HG03039 (cell line): ENCODE results near the gene TRIO.
A peak's percentile ranks its signal among the peaks of the same experiment; 100 is the strongest.

Experiments used
- ATAC-seq: cut with Tn5 transposase; IDR thresholded peaks from one replicate; pipeline ENCODE4 v1.9.1; 2021; ENCODE audit warnings: mild to moderate bottlenecking, moderate library complexity; ENCODE audit not compliant: unreplicated experiment

The TRIO gene

DNA sequence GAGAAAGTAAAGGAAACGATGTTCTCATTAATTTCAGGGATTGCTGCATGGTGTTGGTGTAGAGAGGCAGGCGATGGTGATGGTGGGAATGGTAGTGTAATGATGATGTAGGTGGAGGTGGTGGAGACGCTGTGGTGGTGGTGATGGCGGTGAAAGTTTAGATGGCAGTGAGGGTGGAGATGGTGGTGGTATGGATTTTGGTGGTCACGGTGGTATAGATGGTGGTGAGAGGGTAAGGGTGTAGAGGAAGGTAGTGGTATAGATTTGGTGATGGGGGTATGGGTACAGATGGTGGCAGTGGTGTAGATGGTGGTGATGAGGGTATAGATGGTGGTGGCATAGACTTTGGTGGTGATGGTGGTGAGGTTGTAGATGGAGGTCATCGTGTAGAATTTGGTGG lies 259.3 kb downstream of the TRIO start:
- ATAC-seq, result no peak

DNA sequence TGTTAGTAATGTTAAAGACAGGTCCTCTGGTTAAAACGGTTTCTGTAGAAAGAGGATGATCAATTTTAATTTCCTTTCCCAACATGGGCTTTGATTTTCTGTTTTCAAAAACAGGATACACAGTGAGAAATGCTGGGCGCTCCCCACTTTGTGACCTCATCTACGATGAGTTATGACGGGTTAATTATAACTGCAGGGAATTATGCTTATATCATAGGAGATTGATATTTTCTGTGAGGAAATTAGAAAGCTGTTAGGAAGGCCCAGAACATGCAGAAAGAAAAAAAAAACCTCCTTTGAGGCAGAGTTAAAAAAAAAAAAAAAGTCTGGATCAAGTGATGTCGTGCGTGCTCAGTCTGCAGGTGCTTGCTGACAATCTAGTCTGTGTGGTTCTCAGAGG lies 261.6 kb downstream of the TRIO start:
- no peak for ATAC-seq

DNA sequence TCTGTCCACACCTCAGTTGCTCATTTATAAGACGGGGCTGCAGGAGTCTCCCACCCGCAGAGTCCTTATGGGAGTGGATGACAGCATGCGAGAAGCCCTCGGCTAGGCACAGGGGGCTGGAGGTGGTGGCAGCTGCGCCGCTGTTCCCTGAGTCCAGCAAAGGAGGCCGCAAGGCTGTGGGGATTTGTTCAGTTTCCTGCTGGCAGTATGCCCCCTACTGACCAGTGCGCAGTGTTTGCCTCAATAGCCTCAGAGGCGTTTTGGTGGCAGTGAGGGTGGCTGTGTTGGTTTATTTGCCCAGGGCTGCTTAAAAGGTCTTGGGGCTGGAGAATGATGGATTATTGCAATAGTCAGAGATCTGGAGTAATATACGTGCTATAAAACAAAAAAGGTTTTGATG lies 262.1 kb downstream of the TRIO start:
- ATAC-seq, result no peak

DNA sequence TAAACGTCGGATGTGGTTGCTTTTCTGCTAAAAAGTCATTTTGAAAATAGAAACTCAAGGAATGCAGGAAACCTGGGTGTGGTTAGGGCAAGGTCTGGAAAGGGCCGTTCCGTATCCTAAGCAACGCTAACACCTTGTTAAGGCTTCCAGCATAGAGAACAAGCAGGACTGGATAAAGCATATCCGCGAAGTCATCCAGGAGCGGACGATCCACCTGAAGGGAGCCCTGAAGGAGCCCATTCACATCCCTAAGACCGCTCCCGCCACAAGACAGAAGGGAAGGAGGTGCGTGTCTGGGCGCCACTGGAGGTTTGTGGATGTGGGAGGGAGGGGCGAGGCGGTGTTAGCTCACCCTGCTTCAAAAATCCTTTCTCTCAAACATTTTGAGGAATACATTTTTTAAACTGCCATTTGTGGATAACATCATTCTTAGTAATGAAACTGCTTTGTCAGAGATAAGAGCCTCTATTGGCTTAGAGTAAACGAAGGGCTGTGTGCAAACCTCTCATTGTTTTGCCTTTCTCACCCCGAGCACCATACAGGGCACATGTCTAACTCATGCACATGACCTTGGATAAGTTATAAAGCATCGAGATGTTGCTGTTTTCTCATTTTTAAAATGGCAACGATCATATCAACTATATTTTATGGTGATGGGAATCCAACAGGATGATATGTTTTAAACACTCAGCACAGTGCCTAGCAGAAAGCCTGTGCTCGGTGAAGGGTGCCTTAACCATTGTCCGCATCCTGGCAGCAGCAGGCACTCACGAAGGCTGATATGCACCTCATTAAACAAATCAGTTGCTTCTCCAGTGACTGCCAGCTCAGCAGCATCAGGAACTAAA lies 262.8 kb downstream of the TRIO start:
- ATAC-seq, result no peak

DNA sequence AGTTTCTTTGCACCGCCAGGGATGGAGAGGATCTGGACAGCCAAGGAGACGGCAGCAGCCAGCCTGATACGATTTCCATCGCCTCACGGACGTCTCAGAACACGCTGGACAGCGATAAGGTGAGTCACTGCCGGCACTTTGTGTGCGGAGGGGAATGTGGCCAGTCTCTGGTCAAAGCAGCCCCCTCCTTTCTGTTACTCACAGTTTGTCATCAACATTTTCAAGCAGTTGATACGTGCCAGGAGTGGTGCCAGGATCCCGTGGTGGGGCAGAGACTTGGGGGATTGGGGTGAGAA lies 263.4 kb downstream of the TRIO start:
- ATAC-seq, result no peak

DNA sequence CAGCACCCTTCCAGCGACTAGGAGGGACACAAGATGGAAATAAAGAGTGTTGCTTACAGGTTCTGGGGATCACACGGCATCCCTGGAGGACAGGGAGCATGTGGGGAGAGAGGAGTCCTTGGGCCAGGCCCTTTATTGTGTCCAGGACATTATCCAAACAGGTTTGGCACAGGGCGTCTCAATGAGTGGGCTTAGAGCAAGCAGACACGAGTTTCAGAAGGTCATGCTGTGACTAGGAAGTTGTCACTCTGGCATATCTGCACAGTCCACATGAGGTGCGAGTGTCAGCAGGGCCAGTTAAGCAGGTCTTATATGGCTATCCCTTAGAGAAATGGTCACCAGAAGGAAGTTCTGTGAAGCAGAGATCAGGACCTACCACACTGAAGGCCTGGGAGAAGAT lies 263.9 kb downstream of the TRIO start:
- ATAC-seq, result no peak

DNA sequence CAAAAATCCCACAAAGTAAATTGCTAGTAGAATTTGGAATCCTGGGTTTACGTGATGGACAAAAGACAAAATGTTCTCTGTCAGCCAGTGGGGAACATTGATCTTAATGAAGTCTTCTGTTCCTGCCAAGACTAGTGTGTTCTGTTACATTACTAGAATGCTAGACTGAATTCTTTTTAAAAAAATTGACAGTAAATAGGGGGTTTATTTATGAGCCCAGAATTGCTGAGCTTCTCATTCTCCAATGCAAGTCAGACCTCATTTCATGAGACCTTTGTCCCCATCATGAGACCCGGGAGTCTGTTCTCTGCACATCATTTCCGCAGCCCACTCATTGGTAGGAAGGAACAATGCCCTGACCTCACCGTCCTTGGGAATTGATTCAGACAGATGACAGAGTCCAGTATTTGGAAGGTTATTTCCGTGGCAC lies 264.6 kb downstream of the TRIO start:
- ATAC-seq, result no peak

DNA sequence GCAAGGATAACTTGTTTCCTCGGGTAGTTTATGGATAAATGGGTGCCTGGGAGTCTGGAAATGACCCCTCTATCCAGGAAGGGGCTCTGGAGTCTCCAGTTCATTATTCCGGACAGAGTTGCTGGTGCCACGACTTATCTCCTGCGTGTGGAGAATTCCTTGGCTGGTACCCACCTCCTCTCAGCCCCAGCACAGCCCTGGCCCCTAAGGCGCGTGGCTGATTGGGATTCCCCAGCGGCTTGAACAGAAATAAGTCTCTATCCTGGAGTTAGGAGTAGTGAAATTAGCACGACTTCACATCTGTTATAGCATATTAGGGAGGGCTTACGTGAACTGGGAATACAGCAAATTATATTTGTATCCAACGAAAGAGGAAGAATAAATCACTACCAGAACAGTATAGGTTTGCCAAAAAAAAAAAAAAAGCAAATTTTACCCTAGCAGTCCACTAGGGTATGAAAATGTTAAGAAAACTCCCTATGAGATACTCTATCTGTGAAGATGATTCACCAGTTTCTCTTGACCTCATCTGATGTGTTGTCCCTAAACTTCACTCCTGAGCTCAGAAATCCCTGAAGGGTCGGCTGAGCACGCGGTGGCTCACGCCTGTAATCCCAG lies 265.9 kb downstream of the TRIO start:
- ATAC-seq, result no peak

DNA sequence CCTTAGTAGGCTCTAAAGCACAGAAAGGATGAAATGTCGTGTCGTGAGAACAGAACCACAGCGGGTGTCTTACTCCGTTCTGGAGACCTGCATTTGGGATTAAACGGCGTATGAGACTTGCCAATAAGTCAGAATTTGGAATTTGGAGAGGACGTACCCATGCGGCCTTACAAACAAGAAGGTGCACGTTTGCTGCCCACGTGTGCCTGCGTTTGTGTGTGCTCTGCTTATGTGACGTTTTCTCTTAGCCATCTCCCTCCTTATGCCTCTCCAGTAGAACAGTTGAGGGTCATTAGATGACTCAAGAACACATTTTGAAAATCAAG lies 266.9 kb downstream of the TRIO start:
- ATAC-seq, result no peak

DNA sequence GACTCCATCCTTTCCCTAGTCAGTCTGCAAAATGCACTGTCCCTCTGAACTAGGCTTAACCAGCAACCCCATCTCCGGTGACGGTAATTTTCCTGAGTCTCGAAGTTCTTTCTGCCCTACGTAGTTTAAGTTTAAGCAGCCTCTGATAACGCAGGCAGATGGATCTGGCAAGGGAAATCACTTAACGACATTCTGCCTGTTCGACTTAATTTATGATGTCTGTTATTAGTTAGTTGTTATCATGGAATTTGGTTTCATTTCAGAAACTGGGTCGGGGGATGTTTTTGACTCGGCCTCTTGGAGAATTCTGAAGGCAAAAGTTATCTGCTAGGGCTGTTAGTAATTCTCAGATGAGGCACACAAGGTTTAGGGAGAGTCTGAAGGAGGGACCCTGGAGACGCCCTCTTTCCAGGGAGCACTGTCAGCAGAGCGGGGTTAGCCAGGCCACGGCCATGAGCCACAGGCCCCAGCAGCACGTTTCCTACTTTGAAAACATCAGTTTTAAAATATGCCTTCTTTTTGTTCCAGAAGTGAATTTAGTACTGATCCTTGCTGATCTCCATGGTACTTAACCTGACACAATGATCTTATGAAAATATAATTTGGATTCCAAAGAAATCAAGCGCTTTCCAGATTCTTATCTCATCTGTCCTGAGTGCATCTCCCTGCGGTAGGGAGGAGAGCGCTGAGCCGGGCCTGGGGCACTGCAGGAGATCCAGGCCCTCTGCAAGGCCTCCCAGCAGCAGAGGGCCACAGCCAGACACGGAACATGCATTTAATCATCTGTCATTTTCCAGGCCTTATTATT lies 267.5 kb downstream of the TRIO start:
- no peak for ATAC-seq

DNA sequence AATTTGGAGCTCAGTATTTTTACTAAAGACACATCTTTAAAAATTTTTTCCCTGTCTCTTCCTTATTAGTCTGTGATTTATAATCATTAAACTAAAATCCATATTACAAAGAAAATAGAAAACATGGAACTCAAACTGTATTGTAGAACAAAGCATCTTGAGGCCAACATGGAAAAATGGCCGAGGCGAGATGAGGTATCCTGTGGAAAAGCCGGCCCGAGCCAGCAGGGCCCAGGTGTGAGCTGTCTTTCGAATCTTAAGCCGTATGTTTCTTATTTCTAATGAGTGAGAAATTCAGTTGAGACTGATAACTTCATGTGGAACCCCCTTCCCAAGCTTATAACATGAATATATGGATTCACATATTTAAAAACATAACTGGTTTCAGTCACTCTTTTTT lies 268.1 kb downstream of the TRIO start:
- no peak for ATAC-seq

DNA sequence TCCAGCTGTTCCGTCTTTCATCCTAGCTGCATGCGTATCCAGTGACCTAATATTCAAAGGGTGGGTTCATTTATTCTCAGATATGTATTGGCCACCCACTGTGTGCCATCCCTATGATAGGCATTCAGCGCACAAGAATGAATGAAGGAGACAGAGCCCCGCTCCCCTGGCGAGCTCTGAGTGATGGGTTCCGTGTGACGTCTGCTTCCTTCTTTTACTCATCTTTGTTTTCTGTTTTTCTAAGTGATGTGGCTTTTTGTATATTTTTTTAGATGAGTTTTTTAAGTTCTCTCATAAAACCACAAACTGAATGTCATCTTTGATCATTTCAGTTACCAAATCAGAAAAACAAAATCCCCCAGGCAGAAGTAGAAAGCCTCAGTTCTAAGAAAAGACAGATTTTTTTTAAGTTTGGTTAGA lies 270.2 kb downstream of the TRIO start:
- no peak for ATAC-seq

DNA sequence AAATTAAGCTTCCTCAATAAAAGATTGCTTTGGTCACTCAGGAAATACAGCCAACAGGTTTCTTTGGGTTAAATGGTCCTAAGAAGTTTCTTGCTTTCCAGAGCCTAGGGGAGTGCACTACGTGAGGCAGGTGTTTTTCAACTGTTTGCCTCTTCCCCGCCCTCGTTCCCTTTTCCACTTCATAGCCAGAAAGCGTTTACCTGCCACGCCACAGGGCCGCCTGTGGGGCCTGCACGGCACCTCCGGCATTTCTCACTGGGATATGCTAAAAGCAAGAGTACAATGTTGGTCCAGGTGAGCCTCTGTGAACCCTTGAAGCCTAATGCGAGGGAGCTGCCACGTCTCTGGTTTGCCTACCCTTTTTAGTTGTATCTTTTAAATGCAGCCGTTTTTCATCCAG lies 270.9 kb downstream of the TRIO start:
- ATAC-seq, result no peak

DNA sequence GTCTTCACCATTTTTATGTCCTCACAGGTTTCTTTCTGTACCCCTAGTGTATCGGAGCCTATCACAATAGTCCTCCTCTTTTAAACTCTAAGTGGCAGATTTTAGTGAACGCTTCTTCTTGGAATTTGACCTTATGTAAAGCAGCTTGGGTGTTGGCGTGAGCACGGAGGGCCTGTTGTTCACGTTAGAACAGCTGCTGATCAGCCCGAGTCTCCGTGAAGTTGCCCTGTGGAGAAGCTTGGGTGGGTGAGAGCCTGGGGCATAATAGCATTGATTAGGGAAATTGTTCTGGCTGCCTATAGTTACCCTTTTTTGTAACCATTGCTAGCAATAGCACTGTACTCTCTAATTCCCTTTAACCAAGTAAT lies 271.5 kb downstream of the TRIO start:
- no peak for ATAC-seq

DNA sequence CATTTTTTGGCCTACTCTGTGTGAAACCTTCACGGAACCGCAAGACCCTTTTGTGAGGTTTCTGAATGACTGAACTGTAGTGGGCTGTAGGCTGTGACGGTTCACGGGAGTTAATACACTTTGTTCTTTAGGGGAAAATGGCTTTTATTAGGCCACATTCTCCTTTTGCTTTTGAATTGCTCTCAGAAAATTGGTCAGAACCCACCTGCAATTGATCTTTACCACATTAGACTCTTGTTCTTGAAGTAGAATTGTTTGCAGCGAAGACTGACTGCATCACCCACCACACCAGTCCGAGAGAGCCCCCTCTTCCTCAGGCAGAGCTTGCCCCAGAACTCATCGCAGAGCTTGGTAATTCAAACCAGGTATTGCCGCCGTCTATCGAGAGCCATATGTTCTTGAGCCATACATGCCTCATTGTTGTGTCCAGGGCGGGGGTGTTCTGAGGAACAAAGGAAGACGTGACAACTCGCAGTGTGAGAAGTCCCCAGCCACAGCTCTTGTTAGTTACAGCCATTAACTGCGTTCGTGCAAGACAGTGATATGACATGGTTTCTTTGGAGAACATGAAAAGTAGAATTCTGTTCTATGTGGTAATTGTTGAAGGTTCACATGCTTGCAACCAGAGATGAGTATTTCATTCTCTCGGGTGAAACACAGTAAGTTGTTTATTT lies 272.0 kb downstream of the TRIO start:
- ATAC-seq, result peak; percentile 73

DNA sequence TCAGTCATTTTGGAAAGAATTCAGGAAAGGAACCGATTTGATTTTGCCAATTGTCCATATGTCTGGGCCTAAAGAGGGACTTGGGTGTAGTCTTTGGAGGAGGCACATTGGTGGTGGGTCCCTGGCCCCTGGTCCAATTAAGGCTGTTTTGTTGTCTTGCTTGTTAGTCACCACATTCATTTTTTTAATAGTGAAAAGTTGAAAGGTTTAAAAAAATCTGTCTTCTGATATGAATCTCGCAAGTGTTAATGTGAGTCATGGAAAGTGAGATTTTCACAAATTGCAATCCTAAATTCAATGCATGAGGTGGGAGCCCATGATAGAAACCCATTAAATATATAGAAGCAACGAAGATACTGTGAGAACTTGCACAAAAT lies 272.5 kb downstream of the TRIO start:
- ATAC-seq, result no peak

DNA sequence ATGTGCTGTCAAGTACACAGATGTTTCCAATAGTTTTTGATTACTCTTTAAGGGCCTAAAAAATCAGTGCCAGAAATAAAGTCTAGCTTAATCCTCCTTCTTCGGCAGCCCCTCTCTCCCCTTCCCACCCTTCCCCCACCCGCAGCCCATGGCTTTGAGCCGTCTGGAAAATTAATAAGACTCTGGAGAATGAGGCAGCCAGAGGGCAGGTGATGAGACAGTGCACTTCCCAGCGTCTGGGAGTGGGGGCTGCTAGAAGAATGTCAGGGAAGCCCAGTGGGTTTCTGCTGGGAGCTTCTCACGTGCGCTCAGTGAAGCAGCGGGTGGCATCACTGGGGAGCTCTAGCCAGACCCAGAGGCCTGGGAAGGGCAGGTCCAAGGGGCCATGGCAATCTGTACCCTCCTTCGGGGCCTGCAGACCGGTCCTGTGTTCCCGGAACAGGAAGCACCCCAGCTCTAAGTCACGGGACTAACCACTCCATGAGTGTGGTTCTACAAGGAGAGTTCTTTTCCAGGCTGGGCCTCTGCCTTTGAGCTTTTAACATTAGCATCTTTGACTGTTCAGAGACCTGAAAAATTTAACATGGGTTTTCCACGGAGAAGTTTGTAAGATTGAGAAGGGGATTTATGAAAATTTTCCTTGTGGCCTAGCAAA lies 273.6 kb downstream of the TRIO start:
- ATAC-seq, result no peak

DNA sequence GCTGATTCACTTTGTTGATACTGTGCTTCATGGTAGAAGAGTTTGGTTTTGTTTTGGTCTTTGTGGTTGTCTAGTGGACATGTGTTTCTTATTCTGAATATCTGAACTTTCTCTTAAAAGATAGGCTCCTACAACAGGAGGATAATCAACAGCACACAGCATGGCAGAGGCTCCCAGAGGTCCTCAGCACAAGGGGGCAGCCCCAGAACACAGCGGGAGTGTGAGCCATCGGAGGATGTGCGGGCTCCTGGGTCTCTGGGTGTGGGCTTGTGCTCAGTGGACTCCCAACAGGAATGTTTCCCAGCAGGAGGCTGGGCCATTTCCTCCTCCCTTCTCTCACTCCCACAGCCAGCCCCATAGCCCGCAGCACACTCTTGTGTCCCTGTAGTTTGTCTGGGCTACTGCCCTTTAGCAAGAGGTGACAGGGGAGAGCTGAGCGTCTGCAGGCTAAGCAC lies 274.2 kb downstream of the TRIO start:
- ATAC-seq, result no peak

DNA sequence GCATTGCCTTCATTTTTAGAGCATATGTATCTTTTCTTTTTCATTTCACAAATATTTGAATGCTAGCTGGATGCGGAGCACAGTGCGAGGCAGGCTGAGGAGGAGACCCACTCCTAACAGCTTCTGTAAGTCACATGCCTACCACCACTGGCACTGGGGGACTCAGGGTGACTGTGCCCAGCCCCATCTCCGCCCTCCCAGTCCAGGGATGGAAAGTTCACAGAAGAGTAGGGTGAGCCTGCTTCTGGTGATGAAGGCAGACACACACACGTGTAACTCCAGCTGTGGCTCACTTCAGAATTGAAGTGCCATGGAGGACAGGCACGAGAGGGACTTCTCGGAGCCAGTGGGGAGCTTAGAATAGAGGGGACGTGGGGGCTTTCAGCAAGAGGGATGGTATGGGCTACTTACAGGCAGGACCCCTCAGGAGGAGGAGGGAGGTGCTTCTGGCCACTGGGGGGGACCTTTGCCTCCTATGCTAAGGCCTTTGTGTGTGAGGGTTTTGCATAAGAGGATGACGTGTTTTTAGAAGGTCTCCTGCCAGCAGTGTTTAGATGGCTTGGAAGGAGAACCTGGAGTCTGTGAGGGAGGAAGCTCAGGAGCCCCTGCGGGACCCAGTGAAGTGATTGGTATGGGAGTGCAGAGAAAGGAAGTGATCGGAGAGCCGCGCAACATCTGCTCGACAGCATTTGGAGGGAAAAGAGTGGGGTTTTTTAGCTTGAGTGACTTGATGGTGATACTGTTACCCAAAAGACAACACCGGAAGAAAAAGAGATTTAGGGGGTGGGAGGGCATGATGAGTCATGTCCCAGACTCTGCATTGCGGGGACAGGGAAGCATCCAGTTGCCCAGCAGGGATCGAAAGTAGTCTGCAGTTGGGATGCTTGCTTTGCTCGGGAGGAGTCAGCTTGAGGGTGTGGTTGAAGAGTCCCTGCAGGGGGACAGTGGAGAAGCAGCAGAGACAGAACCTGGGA lies 274.9 kb downstream of the TRIO start:
- ATAC-seq, result no peak

DNA sequence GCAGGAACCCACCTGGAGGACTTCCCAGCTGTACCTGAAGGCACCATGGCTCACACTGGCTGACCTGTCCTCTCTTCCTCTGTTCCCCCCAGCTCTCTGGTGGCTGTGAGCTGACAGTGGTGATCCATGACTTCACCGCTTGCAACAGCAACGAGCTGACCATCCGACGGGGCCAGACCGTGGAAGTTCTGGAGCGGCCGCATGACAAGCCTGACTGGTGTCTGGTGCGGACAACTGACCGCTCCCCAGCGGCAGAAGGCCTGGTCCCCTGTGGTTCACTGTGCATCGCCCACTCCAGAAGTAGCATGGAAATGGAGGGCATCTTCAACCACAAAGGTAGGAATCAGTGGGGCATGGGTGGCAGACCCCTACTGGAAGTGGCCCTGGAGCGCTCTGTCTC lies 276.5 kb downstream of the TRIO start:
- ATAC-seq, result no peak
